ENCODE measurements around the gene GBF1. TPM values are rescaled to one million over a fixed set of nuclear protein-coding genes. Genes with fewer than 3 reads are reported as not detected.

Gene GBF1
- total RNA-seq, 1 donor from 2014 or later, result 17.5 TPM

DNA sequence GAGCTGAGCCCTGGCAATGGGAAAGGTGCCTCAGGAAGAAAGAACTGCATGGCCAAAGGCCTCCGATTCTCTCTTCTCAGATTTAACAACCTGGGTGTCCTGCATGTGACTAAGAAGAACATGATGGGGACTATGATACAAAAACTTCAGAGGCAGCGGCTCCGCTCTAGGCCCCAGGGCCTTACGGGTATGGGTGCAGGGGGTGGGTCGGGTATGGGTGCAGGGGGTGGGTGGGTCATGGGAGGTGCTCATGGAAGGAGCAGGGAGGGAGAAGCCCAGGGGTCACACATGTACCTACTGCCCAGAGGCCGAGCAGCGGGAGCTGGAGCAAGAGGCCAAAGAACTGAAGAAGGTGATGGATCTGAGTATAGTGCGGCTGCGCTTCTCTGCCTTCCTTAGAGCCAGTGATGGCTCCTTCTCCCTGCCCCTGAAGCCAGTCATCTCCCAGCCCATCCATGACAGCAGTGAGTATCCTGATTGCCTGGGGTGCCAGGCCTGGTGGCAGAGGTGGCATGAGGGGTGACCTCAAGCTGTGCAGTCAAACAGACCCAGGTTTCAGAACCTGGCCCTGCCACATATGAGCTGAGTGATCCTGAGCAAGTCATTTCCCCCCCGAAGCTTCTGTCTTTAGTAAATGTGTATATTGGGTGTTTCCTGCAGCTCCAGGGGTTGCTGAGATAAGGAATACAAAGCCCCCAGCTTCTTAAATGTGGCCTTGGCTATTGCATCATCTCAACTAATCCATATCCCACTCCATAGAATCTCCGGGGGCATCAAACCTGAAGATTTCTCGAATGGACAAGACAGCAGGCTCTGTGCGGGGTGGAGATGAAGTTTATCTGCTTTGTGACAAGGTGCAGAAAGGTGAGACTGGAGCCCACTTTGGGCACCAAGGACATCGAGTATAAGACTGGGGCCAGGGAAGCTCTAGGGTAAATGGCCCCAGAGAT is 152.2 kb downstream of the GBF1 start:
- no peak for DNase-seq

DNA sequence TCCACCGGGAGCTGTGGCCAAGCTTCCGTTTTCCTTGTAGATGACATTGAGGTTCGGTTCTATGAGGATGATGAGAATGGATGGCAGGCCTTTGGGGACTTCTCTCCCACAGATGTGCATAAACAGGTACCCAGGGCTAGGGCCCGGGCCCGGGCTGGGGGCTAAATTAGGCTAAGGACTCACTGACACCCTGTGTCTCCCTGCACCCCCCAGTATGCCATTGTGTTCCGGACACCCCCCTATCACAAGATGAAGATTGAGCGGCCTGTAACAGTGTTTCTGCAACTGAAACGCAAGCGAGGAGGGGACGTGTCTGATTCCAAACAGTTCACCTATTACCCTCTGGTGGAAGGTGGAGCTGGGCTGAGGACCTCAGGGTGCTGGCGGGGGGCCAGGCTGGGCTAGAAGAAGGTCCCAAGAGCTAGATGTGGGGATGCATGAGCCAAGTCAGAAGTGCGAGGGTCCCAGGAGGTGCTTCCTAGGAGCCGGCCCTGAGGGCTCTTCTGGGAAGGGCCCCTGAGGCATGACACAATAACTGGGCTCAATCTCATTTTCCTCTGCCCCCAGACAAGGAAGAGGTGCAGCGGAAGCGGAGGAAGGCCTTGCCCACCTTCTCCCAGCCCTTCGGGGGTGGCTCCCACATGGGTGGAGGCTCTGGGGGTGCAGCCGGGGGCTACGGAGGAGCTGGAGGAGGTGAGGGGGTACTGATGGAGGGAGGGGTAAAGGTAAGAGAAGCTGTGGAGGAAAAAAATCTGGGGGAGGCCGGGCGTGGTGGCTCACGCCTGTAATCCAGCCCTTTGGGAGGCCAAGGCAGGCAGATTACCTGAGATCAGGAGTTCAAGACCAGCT is 153.1 kb downstream of the GBF1 start:
- DNase-seq, result no peak

DNA sequence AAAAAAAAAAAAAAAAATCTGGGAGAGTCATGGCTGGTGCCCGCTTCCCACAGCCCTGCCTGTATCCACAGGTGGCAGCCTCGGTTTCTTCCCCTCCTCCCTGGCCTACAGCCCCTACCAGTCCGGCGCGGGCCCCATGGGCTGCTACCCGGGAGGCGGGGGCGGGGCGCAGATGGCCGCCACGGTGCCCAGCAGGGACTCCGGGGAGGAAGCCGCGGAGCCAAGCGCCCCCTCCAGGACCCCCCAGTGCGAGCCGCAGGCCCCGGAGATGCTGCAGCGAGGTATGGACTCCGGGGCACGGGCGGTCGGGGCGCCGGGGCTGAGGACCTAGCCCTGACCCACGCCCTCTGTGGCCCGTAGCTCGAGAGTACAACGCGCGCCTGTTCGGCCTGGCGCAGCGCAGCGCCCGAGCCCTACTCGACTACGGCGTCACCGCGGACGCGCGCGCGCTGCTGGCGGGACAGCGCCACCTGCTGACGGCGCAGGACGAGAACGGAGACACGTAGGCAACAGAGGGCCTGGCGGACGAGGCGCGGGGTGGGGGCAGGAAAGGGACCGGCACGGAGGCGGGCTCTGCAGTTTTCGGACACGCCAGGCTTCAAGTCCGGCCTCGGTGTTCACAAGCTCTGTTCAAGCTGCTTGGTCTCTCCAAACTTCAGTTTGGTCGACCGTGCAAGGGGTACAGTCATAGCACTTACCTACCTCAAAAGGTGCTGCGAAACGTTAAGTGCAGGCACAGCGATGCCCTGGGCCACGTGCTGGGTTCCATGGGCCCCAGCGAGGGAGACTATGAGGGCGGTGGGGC is 154.1 kb downstream of the GBF1 start:
- peak; percentile 93 for DNase-seq

DNA sequence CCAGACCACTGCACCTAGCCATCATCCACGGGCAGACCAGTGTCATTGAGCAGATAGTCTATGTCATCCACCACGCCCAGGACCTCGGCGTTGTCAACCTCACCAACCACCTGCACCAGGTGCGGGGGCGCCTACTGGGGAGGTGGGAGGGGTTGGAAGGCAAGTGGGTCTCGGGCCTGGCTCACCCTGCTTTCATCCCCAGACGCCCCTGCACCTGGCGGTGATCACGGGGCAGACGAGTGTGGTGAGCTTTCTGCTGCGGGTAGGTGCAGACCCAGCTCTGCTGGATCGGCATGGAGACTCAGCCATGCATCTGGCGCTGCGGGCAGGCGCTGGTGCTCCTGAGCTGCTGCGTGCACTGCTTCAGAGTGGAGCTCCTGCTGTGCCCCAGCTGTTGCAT is 154.7 kb downstream of the GBF1 start:
- DNase-seq, result no peak

DNA sequence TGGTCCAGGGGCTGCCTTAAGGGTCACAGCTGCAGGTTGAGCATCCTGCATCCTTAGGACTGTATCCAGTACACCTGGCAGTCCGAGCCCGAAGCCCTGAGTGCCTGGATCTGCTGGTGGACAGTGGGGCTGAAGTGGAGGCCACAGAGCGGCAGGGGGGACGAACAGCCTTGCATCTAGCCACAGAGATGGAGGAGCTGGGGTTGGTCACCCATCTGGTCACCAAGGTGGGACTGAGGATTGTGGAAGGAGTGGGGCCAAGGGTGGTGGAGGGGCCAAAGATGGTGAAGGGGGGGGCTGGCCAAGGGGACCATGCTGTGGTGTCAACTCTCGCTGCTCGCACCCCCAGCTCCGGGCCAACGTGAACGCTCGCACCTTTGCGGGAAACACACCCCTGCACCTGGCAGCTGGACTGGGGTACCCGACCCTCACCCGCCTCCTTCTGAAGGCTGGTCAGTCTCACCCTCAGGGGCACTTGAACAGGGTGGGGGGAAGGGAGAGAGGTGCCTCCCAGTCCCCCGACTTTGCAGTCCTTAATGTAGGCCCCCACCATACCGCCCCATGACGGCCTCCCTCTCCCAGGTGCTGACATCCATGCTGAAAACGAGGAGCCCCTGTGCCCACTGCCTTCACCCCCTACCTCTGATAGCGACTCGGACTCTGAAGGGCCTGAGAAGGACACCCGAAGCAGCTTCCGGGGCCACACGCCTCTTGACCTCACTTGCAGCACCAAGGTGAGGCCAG is 155.4 kb downstream of the GBF1 start:
- no peak for DNase-seq

DNA sequence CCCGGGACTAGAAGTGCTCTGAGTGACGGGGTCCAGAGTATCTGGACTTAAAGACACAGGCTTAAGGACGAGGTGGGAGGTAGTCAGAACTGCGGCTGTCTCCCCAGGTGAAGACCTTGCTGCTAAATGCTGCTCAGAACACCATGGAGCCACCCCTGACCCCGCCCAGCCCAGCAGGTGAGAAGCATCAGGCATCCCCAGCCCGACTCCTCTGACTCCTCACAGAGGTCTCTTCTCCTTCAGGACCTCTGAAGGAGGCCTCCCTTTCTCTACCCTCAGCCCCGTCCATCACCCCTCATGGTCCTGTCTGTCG is 156.0 kb downstream of the GBF1 start:
- DNase-seq, result no peak

DNA sequence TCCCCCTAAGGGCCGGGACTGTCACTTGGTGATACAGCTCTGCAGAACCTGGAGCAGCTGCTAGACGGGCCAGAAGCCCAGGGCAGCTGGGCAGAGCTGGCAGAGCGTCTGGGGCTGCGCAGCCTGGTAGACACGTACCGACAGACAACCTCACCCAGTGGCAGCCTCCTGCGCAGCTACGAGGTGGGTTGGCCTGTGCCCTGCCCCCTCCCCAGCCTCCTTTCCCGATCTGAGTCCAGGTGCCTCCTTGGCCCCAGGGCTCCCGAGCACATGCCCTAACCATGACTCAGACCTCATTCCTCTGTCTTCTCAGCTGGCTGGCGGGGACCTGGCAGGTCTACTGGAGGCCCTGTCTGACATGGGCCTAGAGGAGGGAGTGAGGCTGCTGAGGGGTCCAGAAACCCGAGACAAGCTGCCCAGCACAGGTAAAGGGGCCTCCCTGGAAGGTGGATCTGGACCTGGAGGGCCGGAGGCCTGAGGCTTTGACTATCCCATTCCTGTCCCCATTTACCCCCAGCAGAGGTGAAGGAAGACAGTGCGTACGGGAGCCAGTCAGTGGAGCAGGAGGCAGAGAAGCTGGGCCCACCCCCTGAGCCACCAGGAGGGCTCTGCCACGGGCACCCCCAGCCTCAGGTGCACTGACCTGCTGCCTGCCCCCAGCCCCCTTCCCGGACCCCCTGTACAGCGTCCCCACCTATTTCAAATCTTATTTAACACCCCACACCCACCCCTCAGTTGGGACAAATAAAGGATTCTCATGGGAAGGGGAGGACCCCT is 156.6 kb downstream of the GBF1 start:
- no peak for DNase-seq

DNA sequence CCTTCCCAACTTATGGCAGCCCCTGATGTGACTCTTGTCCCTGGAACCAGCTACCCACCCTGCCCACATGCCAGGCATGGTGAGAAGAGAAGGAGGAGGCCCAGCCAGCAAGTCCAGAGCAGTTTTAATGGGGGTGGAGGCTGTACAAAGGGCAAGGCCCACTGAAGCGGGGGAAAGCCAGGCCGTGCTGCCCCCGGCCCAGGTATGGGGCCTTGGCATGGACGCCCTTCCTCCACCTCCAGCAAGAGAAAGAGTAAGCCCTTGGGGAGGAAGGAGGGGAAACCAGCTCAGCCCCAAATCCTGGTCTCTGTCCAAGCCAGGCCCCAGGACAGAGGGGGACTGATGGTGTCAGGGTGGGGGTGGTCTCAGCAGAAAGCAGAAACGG is 157.2 kb downstream of the GBF1 start:
- DNase-seq, result no peak

DNA sequence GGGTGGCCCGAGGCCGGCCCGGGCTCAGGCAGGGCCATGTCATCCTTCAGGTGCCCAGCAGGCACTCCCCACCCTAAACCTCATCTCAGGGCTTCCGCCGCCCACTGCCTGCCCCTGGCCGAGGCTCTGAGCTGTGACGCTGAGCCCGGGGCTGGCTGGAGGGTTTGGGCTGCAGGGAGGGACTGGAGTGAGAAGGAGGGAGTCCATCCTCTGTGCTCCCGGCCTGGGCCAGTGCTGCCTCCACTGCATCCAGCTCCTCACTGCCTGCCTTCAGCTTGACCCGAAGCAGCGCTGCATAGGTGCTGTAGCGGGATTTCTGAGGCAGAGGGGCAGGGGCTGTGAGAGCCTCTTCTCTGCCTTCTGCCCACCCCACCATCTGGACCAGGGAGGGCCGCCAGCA is 157.8 kb downstream of the GBF1 start:
- DNase-seq, result no peak

DNA sequence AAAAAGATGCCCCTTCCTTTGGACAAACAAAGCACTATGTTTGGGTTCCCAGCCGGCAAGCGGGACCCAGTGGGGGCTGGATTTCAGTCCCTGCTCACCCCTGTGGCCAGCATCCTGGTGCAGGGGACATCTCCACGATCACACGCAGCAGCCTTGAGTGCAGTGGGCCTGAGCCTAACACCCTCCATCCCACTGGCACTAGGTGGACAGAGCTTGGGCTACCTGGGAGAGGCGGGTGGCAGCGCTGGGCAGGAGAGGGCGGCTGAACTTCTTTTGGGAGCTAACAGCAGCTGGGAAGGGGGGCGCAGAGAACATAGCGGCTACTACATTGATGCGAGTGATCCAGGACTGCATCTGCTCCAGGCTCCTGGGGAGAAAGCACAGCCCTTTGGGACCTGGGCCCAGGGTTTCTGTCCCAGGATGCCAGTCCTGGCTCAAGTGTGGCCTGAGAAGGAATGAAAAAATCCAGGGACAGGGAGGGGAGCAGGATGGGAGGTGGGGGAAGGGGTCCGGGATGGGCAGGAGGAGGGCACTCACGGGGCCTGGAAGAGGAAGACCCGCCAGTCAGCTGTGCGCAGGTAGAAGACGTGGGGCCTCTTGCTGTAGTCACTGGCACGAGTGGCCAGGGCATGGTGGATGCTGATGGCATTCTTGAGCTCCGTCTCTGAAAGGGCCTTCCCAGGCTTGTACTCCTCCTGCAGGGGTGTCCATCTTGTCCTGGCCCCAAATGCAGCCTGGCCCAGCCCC is 159.2 kb downstream of the GBF1 start:
- no peak for DNase-seq

DNA sequence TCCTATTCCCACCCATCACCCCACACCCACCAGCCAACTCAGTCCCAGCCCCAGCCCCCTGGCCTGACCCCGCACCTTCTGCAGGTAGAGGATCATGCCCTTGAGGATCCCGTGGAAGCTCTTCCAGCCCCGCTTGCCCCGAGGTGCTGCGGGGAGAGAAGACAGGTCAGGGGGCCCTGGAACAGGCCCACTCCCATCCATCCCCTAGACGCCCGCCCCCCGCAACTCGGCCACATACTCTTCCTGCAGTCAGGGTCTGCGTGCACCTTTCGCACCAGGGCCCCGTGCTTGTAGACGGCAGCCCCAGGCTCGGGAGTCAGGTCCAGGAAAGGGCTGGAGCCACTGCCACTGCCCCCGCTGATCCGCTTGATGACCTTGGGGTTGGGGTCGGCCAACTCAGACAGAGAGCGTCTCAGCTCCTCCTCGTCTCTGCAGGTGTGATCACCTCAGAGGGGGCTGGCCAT is 159.8 kb downstream of the GBF1 start:
- no peak for DNase-seq

DNA sequence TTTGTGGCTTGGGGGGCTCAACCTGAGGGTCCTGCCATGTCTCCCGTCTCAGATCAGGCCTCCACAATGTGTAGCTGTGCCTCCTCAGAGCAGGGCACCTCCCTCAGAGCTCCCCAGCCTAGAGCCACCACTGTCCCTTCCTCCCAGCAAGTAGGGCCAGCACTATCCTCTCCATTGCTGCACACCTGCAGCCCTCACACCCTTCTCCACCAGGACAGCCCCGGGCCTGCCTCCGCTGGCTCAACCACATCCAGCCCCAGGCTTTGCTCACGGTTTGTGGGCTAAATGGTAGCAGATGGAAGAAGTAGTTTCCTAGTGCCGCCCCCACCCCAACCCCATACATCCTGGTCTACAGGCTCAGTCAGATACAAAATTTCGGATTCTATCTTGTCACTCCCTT is 160.3 kb downstream of the GBF1 start:
- no peak for DNase-seq

DNA sequence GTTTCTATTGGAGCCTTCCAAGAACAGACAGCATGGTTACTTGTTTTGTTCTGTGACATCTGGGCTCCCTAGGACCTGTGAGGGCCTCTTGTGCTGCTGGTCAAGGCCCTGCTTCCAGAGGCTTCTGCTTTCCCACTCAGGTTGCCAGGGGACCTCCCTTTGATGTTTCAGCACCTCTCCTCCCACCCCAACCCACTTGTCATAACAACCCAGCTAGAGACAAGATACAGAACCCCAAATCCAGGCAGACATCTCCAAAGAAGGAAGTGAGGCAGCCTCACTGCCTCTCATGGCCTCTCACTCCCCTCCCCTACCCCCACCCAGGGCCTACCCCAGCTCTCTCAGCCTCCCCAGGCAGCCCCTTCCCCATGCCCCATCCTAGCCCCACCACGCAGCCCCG is 161.5 kb downstream of the GBF1 start:
- DNase-seq, result no peak

DNA sequence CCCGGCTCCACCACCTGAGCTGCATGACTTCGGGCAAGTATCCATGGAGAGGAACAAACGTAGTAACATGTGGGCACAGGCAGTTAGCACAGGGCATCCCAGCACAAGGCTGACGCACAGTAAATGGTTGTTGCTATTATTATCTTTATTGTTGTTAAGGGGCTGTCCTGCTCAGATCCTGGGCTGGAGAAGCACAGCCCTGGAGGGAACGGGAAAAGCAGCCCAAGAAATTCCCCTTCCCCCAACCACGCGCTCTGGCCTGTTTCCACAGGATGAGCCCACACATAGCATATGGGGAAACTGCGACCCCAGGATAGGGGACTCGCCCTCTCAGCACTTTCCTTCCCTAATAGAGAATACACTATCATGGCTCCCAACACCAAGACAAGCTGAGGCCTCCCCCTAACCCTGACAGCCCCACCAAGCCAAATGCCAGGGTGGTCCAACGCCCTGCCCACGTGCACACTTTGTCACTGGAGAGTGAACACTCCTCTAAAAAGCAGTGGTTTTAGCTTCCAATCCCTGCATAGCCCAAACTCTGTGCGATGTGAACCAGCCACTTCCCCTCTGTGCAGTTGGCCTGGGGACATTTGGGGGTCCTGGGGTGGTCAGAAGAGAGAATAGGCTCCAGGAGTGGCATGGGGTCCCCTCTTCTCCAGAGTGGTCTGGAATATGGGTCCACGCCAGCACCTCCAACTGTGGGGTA is 162.2 kb downstream of the GBF1 start:
- no peak for DNase-seq

DNA sequence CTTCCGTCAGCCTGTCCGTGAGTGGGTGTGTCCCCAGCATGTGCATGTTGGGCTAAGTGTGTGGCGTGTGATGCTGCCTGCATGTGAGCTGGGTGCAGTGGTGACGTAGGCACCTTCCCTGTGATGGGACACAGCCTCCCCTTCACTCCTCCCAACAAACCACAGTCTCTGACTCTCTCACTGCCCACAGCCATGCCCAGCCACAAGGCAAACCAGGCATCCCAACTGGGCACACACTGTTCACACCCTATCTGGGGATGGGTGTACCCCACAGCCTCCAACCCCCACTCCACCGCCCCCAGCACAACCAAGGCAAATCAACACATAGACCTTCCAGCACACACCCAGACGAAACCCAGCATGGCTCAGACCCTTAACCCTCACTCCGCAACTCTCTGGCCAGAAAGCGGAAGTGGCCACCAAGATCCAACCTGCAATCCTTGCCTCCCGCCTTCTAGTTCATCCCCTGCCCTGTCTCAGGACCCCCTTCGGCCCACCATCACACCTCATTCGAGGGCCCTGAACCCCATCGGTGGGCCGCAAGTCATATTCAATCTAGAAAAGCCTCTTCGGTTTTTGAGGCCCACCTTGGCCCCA is 162.9 kb downstream of the GBF1 start:
- no peak for DNase-seq

DNA sequence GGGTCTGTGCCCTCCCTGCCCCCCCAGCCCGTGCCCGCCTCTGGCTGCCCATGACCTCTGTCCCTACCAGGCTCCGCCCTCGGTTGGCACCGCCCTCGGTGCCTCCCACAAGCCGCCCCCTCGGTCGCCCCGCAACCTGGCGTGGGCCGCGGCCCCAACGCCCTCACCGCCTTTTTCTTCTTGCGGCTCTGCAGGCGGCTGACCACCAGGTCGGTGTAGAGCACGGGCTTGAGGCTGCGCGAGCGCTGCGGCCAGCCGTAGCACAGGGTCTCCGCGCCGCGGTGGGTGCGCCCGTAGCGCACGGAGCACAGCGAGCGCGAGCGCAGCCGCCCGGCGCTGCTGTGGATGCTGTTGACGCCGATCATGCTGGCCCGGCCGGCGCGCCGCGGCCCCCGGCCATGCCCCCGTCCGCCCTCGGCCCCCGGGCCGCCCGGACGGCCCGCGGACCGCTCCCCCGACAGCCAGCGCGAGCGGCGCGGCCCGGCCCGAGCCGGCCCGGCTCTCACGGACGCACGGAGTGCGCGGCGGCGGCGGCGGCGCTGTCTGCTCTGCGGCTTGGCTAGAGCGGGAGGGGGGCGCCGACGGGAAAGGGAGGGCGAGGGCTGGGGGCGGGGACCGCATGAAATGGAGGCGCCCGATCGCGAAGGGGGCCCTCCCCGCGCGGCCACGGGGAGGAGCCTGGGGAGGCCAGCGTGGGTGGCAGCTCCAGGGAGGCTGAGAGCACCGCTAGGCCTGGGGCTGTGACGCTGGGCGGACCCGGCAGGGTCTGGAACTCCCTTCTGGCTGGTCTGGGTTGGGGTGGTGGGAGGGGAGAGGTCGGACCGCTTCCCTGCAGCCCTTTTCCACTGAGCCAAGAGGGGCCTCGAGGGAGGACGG is 163.6 kb downstream of the GBF1 start:
- DNase-seq, result no peak

DNA sequence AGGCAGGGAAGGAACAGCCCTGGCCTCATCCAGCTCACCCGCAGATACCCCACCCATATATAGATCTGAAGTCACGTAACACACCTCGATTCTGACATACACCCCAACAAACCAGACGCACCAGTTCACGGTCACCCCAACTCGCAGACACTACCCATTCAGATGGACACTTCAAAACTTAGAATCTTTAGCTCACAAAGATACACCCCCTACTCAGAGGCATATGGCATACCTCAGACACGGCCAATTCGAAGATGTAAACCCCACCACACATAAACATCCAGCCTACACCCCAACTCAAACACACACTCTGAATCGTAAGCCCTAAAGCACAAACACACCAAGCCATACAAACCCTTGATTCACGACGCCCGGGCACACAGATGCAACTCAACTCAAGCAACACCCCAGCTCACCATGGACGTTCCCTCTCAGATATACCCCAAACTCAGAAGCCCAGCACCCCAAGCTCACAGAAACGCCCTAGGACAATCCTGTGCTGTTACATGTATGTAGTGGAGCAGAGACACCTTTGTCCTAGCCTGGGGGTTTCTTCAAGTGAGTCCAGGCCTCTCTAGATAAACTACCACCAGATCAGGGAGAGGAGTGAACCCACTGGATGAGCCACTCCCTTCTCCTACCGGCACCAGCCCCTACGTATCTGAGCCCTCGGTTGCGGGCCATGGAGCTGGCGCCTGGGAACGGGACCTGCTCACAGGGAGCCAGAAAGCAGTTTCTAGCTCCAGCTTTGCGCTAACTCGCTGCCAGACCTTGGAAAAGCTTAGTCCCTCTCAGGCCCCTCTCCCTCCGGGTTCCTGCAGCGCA is 164.5 kb downstream of the GBF1 start:
- DNase-seq, result no peak

Measured in dermis blood vessel endothelial cell (primary cell).